ENCODE results near the gene LBHD1. TPM values are rescaled to one million over a fixed set of nuclear protein-coding genes. Genes with fewer than 3 reads are reported as not detected.

The LBHD1 gene
- total and polyA plus RNA-seq, 2 donors from 2014 or later, result 5.3 to 7.9 TPM

- Histone ChIP-seq H3K4me3 (ENCODE audit: low read length in 3 of 3) (no peak overlapping the region), H3K36me3 (ENCODE audit: control insufficient read depth in 2 of 3, insufficient read depth in 3 of 3, low read length in 3 of 3) (peaks cover 23 to 83% (median 47%) of the 10 kb centered on the region in 3 donors), H3K9me3 (ENCODE audit: control insufficient read depth in 2 of 3, insufficient read depth in 1 of 3, low read length in 3 of 3) (no peaks in the 10 kb centered on the region), H3K4me1 (ENCODE audit: control insufficient read depth in 2 of 3, insufficient read depth in 2 of 3, low read depth in 1 of 3, low read length in 3 of 3) (peaks cover 0 to 8% (median 0%) of the 10 kb centered on the region in 3 donors), H3K27ac (ENCODE audit: low read depth in 2 of 2, low read length in 2 of 2) (no peak overlapping the region), H3K27me3 (ENCODE audit: control insufficient read depth, insufficient read depth, low read length) (no peaks in the 10 kb centered on the region), H3K9ac (ENCODE audit: low read length in 3 of 3) (no peak overlapping the region)
- TF ChIP-seq CTCF (IDR thresholded peaks at IDR 0.05; ENCODE audit: borderline replicate concordance, extremely low read depth, insufficient read depth), result no peak
- FAIRE-seq (no peak), DNase-seq (no peak)
- intact Hi-C loops (cut with DNase I), result no loop called here
These were observed 44.1 kb upstream of the LBHD1 start for GRCh38 chr11:62716206-62716605.

- intact Hi-C loops (cut with DNase I), result no loop called here
- Histone ChIP-seq H3K4me1 (ENCODE audit: control insufficient read depth in 2 of 3, insufficient read depth in 2 of 3, low read depth in 1 of 3, low read length in 3 of 3) (peaks cover 0 to 8% (median 0%) of the 10 kb centered on the region in 3 donors), H3K9ac (ENCODE audit: low read length in 3 of 3) (no peak overlapping the region), H3K4me3 (ENCODE audit: low read length in 3 of 3) (no peak overlapping the region), H3K9me3 (ENCODE audit: control insufficient read depth in 2 of 3, insufficient read depth in 1 of 3, low read length in 3 of 3) (no peaks in the 10 kb centered on the region), H3K36me3 (ENCODE audit: control insufficient read depth in 2 of 3, insufficient read depth in 3 of 3, low read length in 3 of 3) (peaks cover 23 to 80% (median 42%) of the 10 kb centered on the region in 3 donors), H3K27ac (ENCODE audit: low read depth in 2 of 2, low read length in 2 of 2) (no peak overlapping the region), H3K27me3 (ENCODE audit: control insufficient read depth, insufficient read depth, low read length) (no peaks in the 10 kb centered on the region)
- TF ChIP-seq CTCF (IDR thresholded peaks at IDR 0.05; ENCODE audit: borderline replicate concordance, extremely low read depth, insufficient read depth), result no peak
- no peak for DNase-seq
- FAIRE-seq, result no peak
These were observed 43.4 kb upstream of the LBHD1 start for GRCh38 chr11:62715150-62716130.

DNA sequence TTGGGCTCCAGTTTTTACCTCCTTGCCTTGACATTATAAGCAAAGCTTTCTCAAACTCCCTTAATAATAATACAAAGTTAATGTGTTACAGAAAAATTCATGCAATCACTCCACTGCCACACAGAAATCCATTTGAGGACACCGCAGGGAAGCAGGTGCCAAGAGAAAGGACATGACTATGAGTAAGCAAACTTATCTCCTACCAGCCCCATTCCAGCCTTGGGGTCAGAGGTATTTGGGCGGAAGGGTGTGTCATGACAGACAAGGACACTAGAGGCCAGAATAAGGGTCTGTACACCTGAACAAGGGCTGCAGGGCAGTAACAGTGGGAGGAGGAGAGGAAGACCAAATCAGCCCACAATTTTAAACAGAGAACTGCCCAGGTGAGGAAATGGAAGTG, 41.3 kb upstream of the LBHD1 start:
- TF ChIP-seq CTCF (IDR thresholded peaks at IDR 0.05; ENCODE audit: borderline replicate concordance, extremely low read depth, insufficient read depth), result no peak
- peaks cover 0 to 19% (median 15%) of the 10 kb centered on the region in 3 donors for H3K4me1 ChIP-seq (ENCODE audit: control insufficient read depth in 2 of 3, insufficient read depth in 2 of 3, low read depth in 1 of 3, low read length in 3 of 3)
- H3K9me3 ChIP-seq (ENCODE audit: control insufficient read depth in 2 of 3, insufficient read depth in 1 of 3, low read length in 3 of 3), result no peaks in the 10 kb centered on the region
- peak overlapping the region; percentile 43 to 45 for H3K27ac ChIP-seq (ENCODE audit: low read depth in 2 of 2, low read length in 2 of 2)
- peak overlapping the region in 1 of 3 donors; percentile 8 for H3K4me3 ChIP-seq (ENCODE audit: low read length in 3 of 3)
- FAIRE-seq, result no peak
- H3K36me3 ChIP-seq (ENCODE audit: control insufficient read depth in 2 of 3, insufficient read depth in 3 of 3, low read length in 3 of 3), result peaks cover 16 to 62% (median 32%) of the 10 kb centered on the region in 3 donors
- peak overlapping the region in 1 of 3 donors; percentile 47 for H3K9ac ChIP-seq (ENCODE audit: low read length in 3 of 3)
- intact Hi-C loops (cut with DNase I), result no loop called here
- DNase-seq, result no peak
- H3K27me3 ChIP-seq (ENCODE audit: control insufficient read depth, insufficient read depth, low read length), result no peaks in the 10 kb centered on the region
